PC-3 (cell line): ENCODE measurements around the gene CALB2. TPM values are rescaled to one million over a fixed set of nuclear protein-coding genes. Genes with fewer than 3 reads are reported as not detected.

Experiments used
- ATAC-seq: fragments of 200-7000 bp; cut with Tn5 transposase; 2 replicates; pipeline ENCODE4 v1.9.1; 2020; ENCODE audit warnings: mild to moderate bottlenecking, moderate library complexity
- BruUV-seq: library from RNA; stranded (reverse); fragments of 400-500 nt; replicated peaks from 2 replicates; lab custom pipeline; 2021; lab: Mats Ljungman, UMichigan
- CTCF ChIA-PET: fragments of 300-600 bp; sonication (Branson Sonifier 250); formaldehyde crosslinking; loops from one replicate; lab custom pipeline; 2022; ENCODE audit warnings: antibody characterized with exemption; lab: Charles Lee
- POLR2A ChIA-PET: fragments of 300-600 bp; sonication (Branson Sonifier 250); formaldehyde crosslinking; loops from one replicate; lab custom pipeline; 2022; ENCODE audit warnings: antibody characterized with exemption; ENCODE audit not compliant: unreplicated experiment; lab: Charles Lee
- DNase-seq: peaks from one replicate; pipeline ENCODE4 v3.0.0-alpha.2; 2015
- H2AFZ ChIP-seq: fragments of 300-600 bp; sonication (generic); 2 replicates; pipeline ENCODE4 v1.6.0; 2016; ENCODE audit warnings: antibody characterized with exemption, low read length
- H3F3A ChIP-seq: fragments of 300-600 bp; sonication (generic); one replicate; pipeline ENCODE4 v1.6.0; 2017; ENCODE audit warnings: antibody characterized with exemption, low read length, control low read depth, mild to moderate bottlenecking; ENCODE audit not compliant: unreplicated experiment
- H3K27ac ChIP-seq: fragments of 300-600 bp; sonication (generic); 2 replicates; pipeline ENCODE4 v1.5.1; 2016; ENCODE audit warnings: mild to moderate bottlenecking, low read length
- H3K27me3 ChIP-seq: fragments of 300-600 bp; sonication (generic); 2 replicates; pipeline ENCODE4 v1.6.1; 2016; ENCODE audit warnings: low read length, mixed read lengths
- H3K36me3 ChIP-seq: fragments of 300-600 bp; sonication (generic); 2 replicates; pipeline ENCODE4 v1.6.1; 2016; ENCODE audit warnings: low read depth, mixed run types, low read length, mixed read lengths
- H3K4me1 ChIP-seq: fragments of 300-600 bp; sonication (generic); 2 replicates; pipeline ENCODE4 v1.5.1; 2016; ENCODE audit warnings: low read length; ENCODE audit not compliant: insufficient read depth
- H3K4me2 ChIP-seq: fragments of 300-600 bp; sonication (generic); 2 replicates; pipeline ENCODE4 v1.6.0; 2016; ENCODE audit warnings: low read length
- H3K4me3 ChIP-seq: fragments of 300-600 bp; sonication (generic); 2 replicates; pipeline ENCODE4 v1.5.1; 2016; ENCODE audit warnings: mild to moderate bottlenecking, low read length, mixed read lengths
- H3K79me2 ChIP-seq: fragments of 300-600 bp; sonication (generic); 2 replicates; pipeline ENCODE4 v1.6.1; 2017; ENCODE audit warnings: low read length, mixed read lengths
- H3K9ac ChIP-seq: fragments of 300-600 bp; sonication (generic); 2 replicates; pipeline ENCODE4 v1.6.0; 2016; ENCODE audit warnings: mild to moderate bottlenecking, low read length
- H3K9me2 ChIP-seq: fragments of 300-600 bp; sonication (generic); replicated peaks from 2 replicates; pipeline ENCODE4 v1.6.1; 2016; ENCODE audit warnings: mixed run types, low read length, mixed read lengths
- H3K9me3 ChIP-seq: fragments of 300-600 bp; sonication (generic); 2 replicates; pipeline ENCODE4 v1.6.1; 2016; ENCODE audit warnings: low read length, mixed read lengths
- H4K20me1 ChIP-seq: fragments of 300-600 bp; sonication (generic); 2 replicates; pipeline ENCODE4 v1.6.1; 2016; ENCODE audit warnings: low read length, mixed read lengths
- EZH2 ChIP-seq: fragments of 300-600 bp; sonication (generic); IDR thresholded peaks from one replicate; pipeline ENCODE4 v1.6.1; 2017; ENCODE audit warnings: antibody characterized with exemption, mild to moderate bottlenecking, low read length; ENCODE audit not compliant: unreplicated experiment
- EZH2phosphoT487 ChIP-seq: fragments of 300-600 bp; sonication (generic); IDR thresholded peaks from 2 replicates; pipeline ENCODE4 v1.6.1; 2018; ENCODE audit warnings: mild to moderate bottlenecking, antibody characterized with exemption, low read length, borderline replicate concordance
- intact Hi-C: fragments of 100-400 bp; cut with micrococcal nuclease; formaldehyde crosslinking; loops from 2 replicates; pipeline ENCODE4 v1.9.0; 2023
- total RNA-seq: library from RNA; depleted of rRNA; stranded (reverse); fragments of >200 nt; gene quantifications from 2 replicates; pipeline ENCODE4 v1.2.3, GENCODE V29; 2014
- TF ChIP-seq, protein P1 (sequence below): fragments of 300-600 bp; sonication (generic); conservative IDR thresholded peaks from 2 replicates; pipeline ENCODE4 v1.5.1; 2017; ENCODE audit warnings: antibody characterized with exemption, low read depth, mild to moderate bottlenecking, low read length

The CALB2 gene
- total RNA-seq, 1 experiment from 2014 or later, result 0.47 TPM

DNA sequence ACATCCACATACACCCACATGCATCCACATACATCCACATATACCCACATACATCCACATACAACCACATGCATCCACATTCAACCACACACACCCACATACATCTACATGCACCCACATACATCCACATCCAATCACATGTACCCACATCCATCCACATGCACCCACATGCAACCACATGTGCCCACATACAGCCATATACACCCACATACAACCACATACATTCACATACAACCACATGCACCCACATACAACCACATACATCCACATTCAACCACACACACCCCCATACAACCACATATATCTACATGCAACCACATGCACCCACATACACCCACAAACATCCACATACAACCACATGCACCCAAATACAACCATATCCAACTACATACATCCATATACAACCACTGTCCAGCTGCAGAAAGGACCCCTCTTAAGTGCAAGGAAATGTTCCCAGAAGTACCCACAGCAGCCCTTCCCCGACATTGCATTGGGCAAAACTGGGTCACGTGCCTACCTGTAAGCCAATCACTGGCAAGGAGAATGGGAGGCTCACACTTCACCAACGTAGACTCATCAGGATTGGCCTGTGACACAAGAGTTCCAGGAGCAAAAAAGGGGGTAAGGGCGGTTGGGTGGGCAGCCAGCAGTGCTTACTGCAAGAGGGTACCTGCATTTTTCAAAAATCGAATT lies 18.1 kb downstream of the CALB2 start:
- Histone ChIP-seq H2AFZ (no peak overlapping the region), H3K27ac (no peak overlapping the region), H3K4me3 (no peak overlapping the region), H3K79me2 (no peaks in the 10 kb centered on the region), H3K4me1 (no peaks in the 10 kb centered on the region), H3K9me2 (no peaks in the 10 kb centered on the region), H3K4me2 (no peak overlapping the region), H3K27me3 (peaks cover 20% of the 10 kb centered on the region), H3K9ac (no peak overlapping the region), H3K36me3 (no peaks in the 10 kb centered on the region), H3K9me3 (no peaks in the 10 kb centered on the region), H3F3A (no peaks in the 10 kb centered on the region), H4K20me1 (no peaks in the 10 kb centered on the region)
- DNase-seq, result no peak
- intact Hi-C loops, result no loop called here
- BruUV-seq, result no TSS peak
- TF ChIP-seq, protein P1, sequence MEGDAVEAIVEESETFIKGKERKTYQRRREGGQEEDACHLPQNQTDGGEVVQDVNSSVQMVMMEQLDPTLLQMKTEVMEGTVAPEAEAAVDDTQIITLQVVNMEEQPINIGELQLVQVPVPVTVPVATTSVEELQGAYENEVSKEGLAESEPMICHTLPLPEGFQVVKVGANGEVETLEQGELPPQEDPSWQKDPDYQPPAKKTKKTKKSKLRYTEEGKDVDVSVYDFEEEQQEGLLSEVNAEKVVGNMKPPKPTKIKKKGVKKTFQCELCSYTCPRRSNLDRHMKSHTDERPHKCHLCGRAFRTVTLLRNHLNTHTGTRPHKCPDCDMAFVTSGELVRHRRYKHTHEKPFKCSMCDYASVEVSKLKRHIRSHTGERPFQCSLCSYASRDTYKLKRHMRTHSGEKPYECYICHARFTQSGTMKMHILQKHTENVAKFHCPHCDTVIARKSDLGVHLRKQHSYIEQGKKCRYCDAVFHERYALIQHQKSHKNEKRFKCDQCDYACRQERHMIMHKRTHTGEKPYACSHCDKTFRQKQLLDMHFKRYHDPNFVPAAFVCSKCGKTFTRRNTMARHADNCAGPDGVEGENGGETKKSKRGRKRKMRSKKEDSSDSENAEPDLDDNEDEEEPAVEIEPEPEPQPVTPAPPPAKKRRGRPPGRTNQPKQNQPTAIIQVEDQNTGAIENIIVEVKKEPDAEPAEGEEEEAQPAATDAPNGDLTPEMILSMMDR, result no peak
- no peak for TF ChIP-seq EZH2phosphoT487
- no peak for TF ChIP-seq EZH2
- CTCF ChIA-PET, result no interaction called here
- no peak for ATAC-seq
- POLR2A ChIA-PET, result no interaction called here

DNA sequence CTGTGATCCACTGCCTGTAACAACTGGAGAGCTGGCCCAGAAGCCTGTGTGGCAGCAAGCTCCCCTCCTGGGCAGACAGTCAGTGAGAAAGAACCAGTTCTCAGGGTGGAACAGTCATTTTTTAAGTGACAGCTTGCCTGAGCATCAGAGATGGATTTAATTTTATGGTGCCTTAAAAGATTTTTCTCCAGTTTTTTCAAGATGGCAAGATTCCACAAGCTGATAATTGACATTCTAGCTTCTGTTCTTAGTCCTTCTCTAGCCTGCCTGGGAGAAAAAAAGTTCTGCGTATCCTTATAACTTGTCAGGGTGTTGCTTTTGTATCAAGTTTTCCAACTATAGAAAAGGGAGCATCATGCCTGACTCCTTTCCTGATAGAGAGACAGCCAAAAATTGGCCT lies 21.2 kb downstream of the CALB2 start:
- no peak overlapping the region for H2AFZ ChIP-seq
- no TSS peak for BruUV-seq

DNA sequence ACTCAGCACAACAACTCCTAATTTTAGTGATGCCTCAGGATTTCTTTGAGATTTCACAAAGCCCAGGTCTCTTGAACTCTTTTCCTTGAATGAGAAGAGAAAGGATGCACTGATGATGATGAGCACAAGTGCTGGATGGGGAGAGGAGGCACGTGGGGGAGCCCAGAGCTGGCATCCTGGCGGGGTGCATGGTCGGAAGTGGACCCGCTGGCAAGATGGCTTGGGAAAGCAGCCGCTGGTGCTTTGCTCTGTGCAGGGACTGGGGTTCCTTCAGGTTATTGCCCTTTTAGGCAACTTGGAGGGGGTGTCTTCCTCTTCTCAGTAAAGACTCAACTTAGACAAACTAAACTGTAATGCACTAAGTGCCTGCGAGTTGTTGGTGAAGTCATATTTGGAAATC lies 22.3 kb downstream of the CALB2 start:
- no peaks in the 10 kb centered on the region for H3K79me2 ChIP-seq
- TF ChIP-seq, protein P1, result no peak
- TF ChIP-seq EZH2phosphoT487 (no peak), EZH2 (no peak)
- no peaks in the 10 kb centered on the region for H3K9me3 ChIP-seq
- ATAC-seq, result no peak
- H3K9ac ChIP-seq, result no peak overlapping the region
- POLR2A ChIA-PET, result no interaction called here
- DNase-seq, result no peak
- H3K36me3 ChIP-seq, result no peaks in the 10 kb centered on the region
- H4K20me1 ChIP-seq, result no peaks in the 10 kb centered on the region
- no peak overlapping the region for H3K27ac ChIP-seq
- no peak overlapping the region for H3K4me3 ChIP-seq
- no TSS peak for BruUV-seq
- no peaks in the 10 kb centered on the region for H3K9me2 ChIP-seq
- intact Hi-C loops, result no loop called here
- no peak overlapping the region for H3K4me2 ChIP-seq
- CTCF ChIA-PET, result no interaction called here
- H3K4me1 ChIP-seq, result no peaks in the 10 kb centered on the region
- no peaks in the 10 kb centered on the region for H3F3A ChIP-seq
- peaks cover 20% of the 10 kb centered on the region for H3K27me3 ChIP-seq
- H2AFZ ChIP-seq, result no peak overlapping the region

More for the DNA sequence above, 21.2 kb downstream of the CALB2 start:
- DNase-seq (no peak), ATAC-seq (no peak)
- H3K9ac ChIP-seq, result no peak overlapping the region
- H3F3A ChIP-seq, result no peaks in the 10 kb centered on the region
- no peak overlapping the region for H3K27ac ChIP-seq
- CTCF ChIA-PET, result no interaction called here
- H3K4me1 ChIP-seq, result no peaks in the 10 kb centered on the region
- H3K4me2 ChIP-seq, result no peak overlapping the region
- H3K9me2 ChIP-seq, result no peaks in the 10 kb centered on the region
- peaks cover 20% of the 10 kb centered on the region for H3K27me3 ChIP-seq
- TF ChIP-seq, protein P1, result no peak
- TF ChIP-seq EZH2 (no peak), EZH2phosphoT487 (no peak)
- no peaks in the 10 kb centered on the region for H3K79me2 ChIP-seq
- no peaks in the 10 kb centered on the region for H3K36me3 ChIP-seq
- H4K20me1 ChIP-seq, result no peaks in the 10 kb centered on the region
- H3K9me3 ChIP-seq, result no peaks in the 10 kb centered on the region
- no peak overlapping the region for H3K4me3 ChIP-seq
- intact Hi-C loops, result no loop called here
- POLR2A ChIA-PET, result no interaction called here
